ENCODE data around the gene MSANTD1. TPM values are rescaled to one million over a fixed set of nuclear protein-coding genes. Genes with fewer than 3 reads are reported as not detected.

The MSANTD1 gene
- total RNA-seq, 1 experiment from 2014 or later: 0.41 TPM

- DNase-seq (ENCODE audit: low spot score): no peak
Observed at GRCh38 chr4:3262208-3263052, 13.5 kb downstream of the MSANTD1 start.

- DNase-seq (ENCODE audit: low spot score): no peak
Observed at GRCh38 chr4:3263053-3263875, 14.3 kb downstream of the MSANTD1 start.

- no peak for DNase-seq (ENCODE audit: low spot score)
Observed at GRCh38 chr4:3263876-3264193, 14.9 kb downstream of the MSANTD1 start.

- DNase-seq (ENCODE audit: low spot score): no peak
Observed at GRCh38 chr4:3266076-3266475, 17.1 kb downstream of the MSANTD1 start.

GRCh38 chr4:3267576-3268394 is 18.8 kb downstream of the MSANTD1 start:
- no peak for DNase-seq (ENCODE audit: low spot score)

- DNase-seq (ENCODE audit: low spot score): no peak
Observed at GRCh38 chr4:3268395-3269104, 19.6 kb downstream of the MSANTD1 start.

- no peak for DNase-seq (ENCODE audit: low spot score)
Observed at GRCh38 chr4:3269105-3269927, 20.4 kb downstream of the MSANTD1 start.

- no peak for DNase-seq (ENCODE audit: low spot score)
Observed at GRCh38 chr4:3269991-3270611, 21.1 kb downstream of the MSANTD1 start.

- DNase-seq (ENCODE audit: low spot score): no peak
Observed at GRCh38 chr4:3271131-3271530, 22.2 kb downstream of the MSANTD1 start.

- DNase-seq (ENCODE audit: low spot score): no peak
Observed at GRCh38 chr4:3276986-3277385, 28.0 kb downstream of the MSANTD1 start.

- DNase-seq (ENCODE audit: low spot score): no peak
Observed at GRCh38 chr4:3280466-3280865, 31.5 kb downstream of the MSANTD1 start.

- DNase-seq (ENCODE audit: low spot score): no peak
Observed at GRCh38 chr4:3283483-3283882, 34.5 kb downstream of the MSANTD1 start.

GRCh38 chr4:3283916-3284315 is 35.0 kb downstream of the MSANTD1 start:
- no peak for DNase-seq (ENCODE audit: low spot score)

GRCh38 chr4:3284734-3285557 is 36.0 kb downstream of the MSANTD1 start:
- DNase-seq (ENCODE audit: low spot score): no peak

GRCh38 chr4:3285558-3286334 is 36.8 kb downstream of the MSANTD1 start:
- DNase-seq (ENCODE audit: low spot score): no peak

- DNase-seq (ENCODE audit: low spot score): no peak
Observed at GRCh38 chr4:3286335-3287175, 37.6 kb downstream of the MSANTD1 start.

- DNase-seq (ENCODE audit: low spot score): no peak
Observed at GRCh38 chr4:3287271-3287971, 38.5 kb downstream of the MSANTD1 start.

All from HT-29 (cell line).